DOHH2 (cell line): ENCODE measurements around the gene PDE4D.

Experiments
- H3F3A ChIP-seq: fragments of 200-600 bp; sonication (generic), shearing (Covaris generic); 2 replicates; pipeline ENCODE4 v1.6.0; 2016; ENCODE audit warnings: antibody characterized with exemption, mild to moderate bottlenecking; ENCODE audit not compliant: control insufficient read depth, insufficient read depth
- H3K27ac ChIP-seq: fragments of 200-600 bp; sonication (generic); 2 replicates; pipeline ENCODE4 v1.5.1; 2014; ENCODE audit warnings: low read depth, mild to moderate bottlenecking, low read length, moderate library complexity
- H3K27me3 ChIP-seq: fragments of 200-600 bp; sonication (generic); 2 replicates; pipeline ENCODE4 v1.6.1; 2014; ENCODE audit warnings: mild to moderate bottlenecking, low read length, mixed read lengths; ENCODE audit not compliant: control insufficient read depth
- H3K36me3 ChIP-seq: fragments of 200-600 bp; sonication (generic); 2 replicates; pipeline ENCODE4 v1.6.1; 2014; ENCODE audit warnings: mild to moderate bottlenecking, low read length, moderate library complexity, mixed read lengths; ENCODE audit not compliant: control insufficient read depth
- H3K4me1 ChIP-seq: fragments of 200-600 bp; sonication (generic); 2 replicates; pipeline ENCODE4 v1.6.1; 2014; ENCODE audit warnings: mild to moderate bottlenecking, low read length, mixed read lengths; ENCODE audit not compliant: control insufficient read depth
- H3K4me2 ChIP-seq: fragments of 200-600 bp; sonication (generic); 2 replicates; pipeline ENCODE4 v1.6.0; 2014; ENCODE audit warnings: mild to moderate bottlenecking, low read length, moderate library complexity
- H3K4me3 ChIP-seq: fragments of 200-600 bp; sonication (generic); 2 replicates; pipeline ENCODE4 v1.5.1; 2014; ENCODE audit warnings: mild to moderate bottlenecking, low read length, mixed read lengths
- H3K79me2 ChIP-seq: fragments of 200-600 bp; sonication (generic); 2 replicates; pipeline ENCODE4 v1.6.1; 2014; ENCODE audit warnings: mild to moderate bottlenecking, low read length, mixed read lengths; ENCODE audit not compliant: control insufficient read depth
- H3K9me2 ChIP-seq: fragments of 200-600 bp; sonication (generic); replicated peaks from 2 replicates; pipeline ENCODE4 v1.6.1; 2014; ENCODE audit warnings: mild to moderate bottlenecking, low read length, mixed read lengths; ENCODE audit not compliant: control insufficient read depth
- H3K9me3 ChIP-seq: fragments of 200-600 bp; sonication (generic); 2 replicates; pipeline ENCODE4 v1.6.1; 2014; ENCODE audit warnings: antibody characterized with exemption, low read length, mixed read lengths; ENCODE audit not compliant: control insufficient read depth, insufficient read depth
- H4K20me1 ChIP-seq: fragments of 200-600 bp; sonication (generic); 2 replicates; pipeline ENCODE4 v1.6.0; 2014; ENCODE audit warnings: low read depth, mild to moderate bottlenecking, antibody characterized with exemption, low read length, moderate library complexity; ENCODE audit not compliant: control insufficient read depth, insufficient read depth
- EZH2phosphoT487 ChIP-seq: fragments of 200-600 bp; sonication (generic); IDR thresholded peaks from 2 replicates; pipeline ENCODE4 v1.6.1; 2017; ENCODE audit warnings: borderline replicate concordance, mild to moderate bottlenecking, antibody characterized with exemption, low read length, moderate library complexity, mixed read lengths
- TF ChIP-seq, protein P1 (sequence below): fragments of 200-600 bp; sonication (generic); IDR thresholded peaks from one replicate; pipeline ENCODE4 v1.5.1; 2014; ENCODE audit warnings: antibody characterized with exemption, mild to moderate bottlenecking, low read depth, low read length; ENCODE audit not compliant: poor library complexity, severe bottlenecking

The PDE4D gene

GRCh38 chr5:59253625-59254024 lies 639.9 kb downstream of the PDE4D start:
- Histone ChIP-seq H3K36me3 (no peaks in the 10 kb centered on the region), H3K4me2 (no peak overlapping the region), H3K79me2 (no peaks in the 10 kb centered on the region), H4K20me1 (no peaks in the 10 kb centered on the region), H3K9me3 (no peaks in the 10 kb centered on the region), H3K9me2 (no peaks in the 10 kb centered on the region), H3K4me1 (no peaks in the 10 kb centered on the region), H3K27ac (no peak overlapping the region), H3K27me3 (no peaks in the 10 kb centered on the region), H3F3A (no peaks in the 10 kb centered on the region), H3K4me3 (no peak overlapping the region)
- TF ChIP-seq EZH2phosphoT487: no peak
- TF ChIP-seq, protein P1, sequence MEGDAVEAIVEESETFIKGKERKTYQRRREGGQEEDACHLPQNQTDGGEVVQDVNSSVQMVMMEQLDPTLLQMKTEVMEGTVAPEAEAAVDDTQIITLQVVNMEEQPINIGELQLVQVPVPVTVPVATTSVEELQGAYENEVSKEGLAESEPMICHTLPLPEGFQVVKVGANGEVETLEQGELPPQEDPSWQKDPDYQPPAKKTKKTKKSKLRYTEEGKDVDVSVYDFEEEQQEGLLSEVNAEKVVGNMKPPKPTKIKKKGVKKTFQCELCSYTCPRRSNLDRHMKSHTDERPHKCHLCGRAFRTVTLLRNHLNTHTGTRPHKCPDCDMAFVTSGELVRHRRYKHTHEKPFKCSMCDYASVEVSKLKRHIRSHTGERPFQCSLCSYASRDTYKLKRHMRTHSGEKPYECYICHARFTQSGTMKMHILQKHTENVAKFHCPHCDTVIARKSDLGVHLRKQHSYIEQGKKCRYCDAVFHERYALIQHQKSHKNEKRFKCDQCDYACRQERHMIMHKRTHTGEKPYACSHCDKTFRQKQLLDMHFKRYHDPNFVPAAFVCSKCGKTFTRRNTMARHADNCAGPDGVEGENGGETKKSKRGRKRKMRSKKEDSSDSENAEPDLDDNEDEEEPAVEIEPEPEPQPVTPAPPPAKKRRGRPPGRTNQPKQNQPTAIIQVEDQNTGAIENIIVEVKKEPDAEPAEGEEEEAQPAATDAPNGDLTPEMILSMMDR: no peak

DNA sequence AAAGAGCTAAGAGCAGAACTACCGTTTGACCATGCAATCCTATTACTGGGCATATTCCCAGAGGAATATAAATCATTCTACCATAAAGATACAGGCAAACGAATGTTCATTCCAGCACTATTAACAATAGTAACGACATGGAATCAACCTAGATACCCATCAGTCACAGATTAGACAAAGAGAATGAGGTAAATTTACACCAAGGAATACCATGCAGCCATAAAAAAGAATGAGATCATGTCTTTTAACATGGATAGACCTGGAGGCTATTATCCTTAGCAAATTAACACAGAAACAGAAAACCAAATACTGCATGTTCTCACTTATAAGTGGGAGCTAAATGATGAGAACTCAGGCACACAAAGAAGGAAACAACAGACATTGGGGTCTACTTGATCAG lies 641.9 kb downstream of the PDE4D start:
- no peak overlapping the region for H3K27ac ChIP-seq
- no peaks in the 10 kb centered on the region for H3K4me1 ChIP-seq
- no peaks in the 10 kb centered on the region for H3F3A ChIP-seq
- TF ChIP-seq, protein P1: no peak
- TF ChIP-seq EZH2phosphoT487: no peak
- H4K20me1 ChIP-seq: no peaks in the 10 kb centered on the region
- H3K4me3 ChIP-seq: no peak overlapping the region
- no peak overlapping the region for H3K4me2 ChIP-seq
- no peaks in the 10 kb centered on the region for H3K9me2 ChIP-seq
- H3K27me3 ChIP-seq: no peaks in the 10 kb centered on the region
- no peaks in the 10 kb centered on the region for H3K79me2 ChIP-seq
- no peaks in the 10 kb centered on the region for H3K9me3 ChIP-seq
- H3K36me3 ChIP-seq: no peaks in the 10 kb centered on the region

GRCh38 chr5:59249726-59250125 lies 643.8 kb downstream of the PDE4D start:
- Histone ChIP-seq H3K9me3 (no peaks in the 10 kb centered on the region), H3K4me3 (no peak overlapping the region), H3F3A (no peaks in the 10 kb centered on the region), H4K20me1 (no peaks in the 10 kb centered on the region), H3K36me3 (no peaks in the 10 kb centered on the region), H3K27me3 (no peaks in the 10 kb centered on the region), H3K4me1 (no peaks in the 10 kb centered on the region), H3K27ac (no peak overlapping the region), H3K79me2 (no peaks in the 10 kb centered on the region), H3K4me2 (no peak overlapping the region), H3K9me2 (no peaks in the 10 kb centered on the region)
- TF ChIP-seq EZH2phosphoT487: no peak
- TF ChIP-seq, protein P1: no peak

DNA sequence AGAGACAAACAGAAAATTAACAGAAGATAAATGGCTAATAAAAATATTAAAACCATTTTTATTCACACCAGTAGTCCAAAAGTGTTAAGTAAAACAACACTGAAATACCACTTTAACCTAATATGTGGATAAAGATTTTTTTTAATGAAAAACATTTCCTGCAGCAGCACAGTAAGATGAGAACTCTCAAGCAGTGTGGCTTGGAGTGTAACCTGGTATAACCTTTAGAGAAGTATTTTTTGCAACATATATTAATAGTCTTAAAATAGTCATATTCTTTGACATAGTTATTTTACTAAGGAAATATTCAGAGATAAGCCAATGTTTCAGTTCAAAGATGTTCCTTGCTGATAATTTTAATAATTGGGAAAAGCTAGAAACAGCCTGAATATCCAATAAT lies 644.4 kb downstream of the PDE4D start:
- Histone ChIP-seq H3K4me1 (no peaks in the 10 kb centered on the region), H3K27ac (no peak overlapping the region), H3K79me2 (no peaks in the 10 kb centered on the region), H3K4me3 (no peak overlapping the region), H3K9me2 (no peaks in the 10 kb centered on the region), H3F3A (no peaks in the 10 kb centered on the region), H4K20me1 (no peaks in the 10 kb centered on the region), H3K27me3 (no peaks in the 10 kb centered on the region), H3K9me3 (no peaks in the 10 kb centered on the region), H3K4me2 (no peak overlapping the region), H3K36me3 (no peaks in the 10 kb centered on the region)
- no peak for TF ChIP-seq EZH2phosphoT487
- TF ChIP-seq, protein P1: no peak
